Amniotic epithelial cell (primary cell): ENCODE measurements around the gene ING5.

Experiments used
- DNase-seq: peaks from one replicate; pipeline ENCODE4 v3.0.0-alpha.2; 2010; ENCODE audit warnings: low read depth

ING5 gene

GRCh38 chr2:241672243-241673188 lies 29.3 kb upstream of the ING5 start:
- DNase-seq = no peak

GRCh38 chr2:241673189-241673663 lies 28.6 kb upstream of the ING5 start:
- no peak for DNase-seq

- no peak for DNase-seq
Measured at GRCh38 chr2:241673797-241674725, 27.8 kb upstream of the ING5 start.

GRCh38 chr2:241675885-241676284 lies 26.0 kb upstream of the ING5 start:
- DNase-seq = no peak

- no peak for DNase-seq
Measured at GRCh38 chr2:241676665-241677064, 25.2 kb upstream of the ING5 start.

DNA sequence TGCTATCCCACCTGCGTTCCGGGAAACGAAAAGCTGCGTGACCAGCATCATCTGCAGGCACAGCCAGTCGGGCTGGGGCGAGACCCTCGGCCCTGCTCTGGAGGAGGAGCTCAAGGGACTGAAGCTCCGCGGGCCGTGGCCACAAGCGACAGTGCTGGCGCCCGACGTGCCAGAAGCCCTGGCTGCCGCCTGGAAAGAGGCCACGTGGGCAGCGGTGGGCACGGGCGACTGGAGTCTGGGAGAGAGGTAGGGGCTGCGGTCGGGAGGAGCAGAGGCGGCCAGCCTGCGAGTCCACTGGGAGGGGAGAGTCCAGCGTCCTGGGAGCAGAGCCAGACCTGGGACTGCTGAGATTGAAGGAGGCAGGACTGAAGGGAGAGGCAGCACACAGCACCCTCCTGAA lies 24.4 kb upstream of the ING5 start:
- DNase-seq = no peak

GRCh38 chr2:241678307-241678706 lies 23.5 kb upstream of the ING5 start:
- DNase-seq = no peak

- DNase-seq = no peak
Measured at GRCh38 chr2:241678784-241679540, 22.9 kb upstream of the ING5 start.

- DNase-seq = no peak
Measured at GRCh38 chr2:241680044-241680443, 21.8 kb upstream of the ING5 start.

- peak; percentile 98 for DNase-seq
Measured at GRCh38 chr2:241680827-241681599, 20.8 kb upstream of the ING5 start.

DNA sequence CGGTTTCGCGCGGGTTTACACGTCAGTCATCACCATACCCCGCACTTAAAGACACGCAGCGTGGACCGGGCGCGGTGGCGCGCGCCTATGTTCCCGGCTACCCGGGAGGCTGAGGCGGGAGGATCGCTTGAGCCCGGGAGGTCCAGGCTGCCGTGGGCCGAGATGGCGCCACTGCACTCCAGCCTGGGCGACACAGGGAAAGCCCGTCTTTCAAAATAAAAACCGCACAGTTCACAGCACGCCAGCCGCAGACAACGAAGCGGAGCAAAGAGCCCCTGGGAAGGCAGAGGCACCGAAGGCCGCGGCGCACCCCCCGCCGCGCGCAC lies 15.6 kb upstream of the ING5 start:
- DNase-seq = no peak

DNA sequence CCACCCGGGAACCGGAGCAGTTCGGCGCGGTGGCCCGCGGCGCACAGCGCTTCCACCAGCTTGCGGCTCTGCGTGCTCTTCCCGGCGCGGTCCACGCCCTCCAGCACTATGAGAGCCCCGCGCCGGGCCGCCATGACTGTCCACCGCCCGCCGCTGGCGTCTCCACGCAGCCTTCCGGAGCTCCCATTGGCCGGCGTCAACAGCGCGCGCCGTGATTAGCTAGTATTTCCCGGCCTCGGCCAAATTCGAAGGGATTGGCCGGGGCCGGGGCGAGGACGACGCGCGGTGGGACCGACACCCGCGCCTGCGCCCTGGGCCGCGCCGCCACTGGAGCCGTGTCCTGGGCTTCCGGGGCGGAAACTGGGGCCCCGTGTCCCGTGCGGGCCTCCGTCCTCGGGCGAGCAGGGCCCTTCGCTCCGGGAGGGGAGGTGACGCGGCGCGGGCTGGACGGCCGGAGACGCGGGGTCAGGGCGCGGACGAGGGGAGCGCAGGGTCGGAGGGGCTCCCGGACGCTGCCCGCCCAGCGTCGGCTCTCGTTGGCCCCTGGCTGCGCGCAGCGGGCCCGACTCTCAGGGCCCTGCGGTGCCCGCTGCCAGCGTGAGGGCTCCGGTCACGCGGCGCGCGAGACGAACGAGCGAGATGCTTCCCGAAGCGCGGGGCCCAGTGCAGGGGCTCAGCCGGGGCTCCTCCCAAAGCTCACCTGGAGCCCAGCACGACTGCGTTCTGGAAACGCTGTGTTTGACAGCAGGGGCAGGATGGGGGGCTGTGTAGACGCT lies 15.0 kb upstream of the ING5 start, which contains the start of gene DTYMK:
Gene DTYMK (minus strand): TSS at position 166 of the 776 bp plus-strand sequence. CDS start 32 bp downstream, at position 134.
- DNase-seq = peak; percentile 91

DNA sequence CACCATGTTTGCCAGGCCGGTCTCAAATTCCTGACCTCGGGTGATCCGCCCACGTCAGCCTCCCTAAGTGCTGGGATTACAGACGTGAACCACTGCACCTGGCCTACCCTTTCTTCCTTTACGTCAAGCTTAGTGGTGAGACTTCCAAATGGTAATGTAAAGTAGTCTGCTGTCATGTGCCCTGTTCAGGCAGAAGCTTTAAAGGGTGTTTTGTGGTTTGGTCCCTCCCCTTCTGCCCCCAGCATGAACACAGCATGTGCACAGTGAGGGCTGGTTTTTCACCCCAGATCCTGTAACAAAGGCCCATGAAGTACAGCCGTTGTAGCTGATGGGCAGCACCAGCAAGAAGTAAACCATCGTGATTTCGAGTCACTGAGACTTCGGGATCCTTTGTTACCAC lies 12.5 kb upstream of the ING5 start:
- DNase-seq = no peak

GRCh38 chr2:241690202-241690717 lies 11.6 kb upstream of the ING5 start:
- no peak for DNase-seq

GRCh38 chr2:241692448-241692847 lies 9.4 kb upstream of the ING5 start:
- DNase-seq = peak; percentile 91

DNA sequence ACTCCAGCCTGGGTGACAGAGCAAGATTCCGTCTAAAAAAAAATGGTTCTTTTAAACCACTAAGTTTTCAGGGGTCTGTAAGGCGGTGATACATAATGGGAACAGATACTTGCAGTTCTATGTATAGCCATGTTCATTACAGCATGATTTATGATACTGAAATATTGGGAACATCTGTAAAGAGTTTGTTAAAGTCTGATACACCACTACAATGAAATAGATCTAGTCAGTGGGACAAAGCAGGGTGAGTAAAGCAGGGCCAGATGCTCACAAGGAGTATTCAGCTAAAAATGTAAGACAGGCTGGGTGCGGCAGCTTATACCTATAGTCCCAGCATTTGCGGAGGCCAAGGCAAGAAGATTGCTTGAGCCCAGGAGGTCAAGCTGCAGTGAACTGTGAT lies 6.2 kb upstream of the ING5 start:
- no peak for DNase-seq

DNA sequence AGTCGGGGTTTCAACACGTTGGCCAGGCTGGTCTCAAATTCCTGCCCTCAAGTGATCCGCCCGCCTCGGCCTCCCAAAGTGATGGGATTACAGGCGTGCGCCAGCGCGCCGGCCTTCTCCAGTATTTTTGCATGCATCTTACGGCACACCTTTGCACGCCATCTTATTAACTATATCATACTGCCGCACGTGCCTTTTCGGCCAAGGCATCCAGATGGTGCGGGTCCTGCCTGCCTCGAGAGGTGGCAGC lies 765 bp upstream of the ING5 start:
- DNase-seq = peak; percentile 64

DNA sequence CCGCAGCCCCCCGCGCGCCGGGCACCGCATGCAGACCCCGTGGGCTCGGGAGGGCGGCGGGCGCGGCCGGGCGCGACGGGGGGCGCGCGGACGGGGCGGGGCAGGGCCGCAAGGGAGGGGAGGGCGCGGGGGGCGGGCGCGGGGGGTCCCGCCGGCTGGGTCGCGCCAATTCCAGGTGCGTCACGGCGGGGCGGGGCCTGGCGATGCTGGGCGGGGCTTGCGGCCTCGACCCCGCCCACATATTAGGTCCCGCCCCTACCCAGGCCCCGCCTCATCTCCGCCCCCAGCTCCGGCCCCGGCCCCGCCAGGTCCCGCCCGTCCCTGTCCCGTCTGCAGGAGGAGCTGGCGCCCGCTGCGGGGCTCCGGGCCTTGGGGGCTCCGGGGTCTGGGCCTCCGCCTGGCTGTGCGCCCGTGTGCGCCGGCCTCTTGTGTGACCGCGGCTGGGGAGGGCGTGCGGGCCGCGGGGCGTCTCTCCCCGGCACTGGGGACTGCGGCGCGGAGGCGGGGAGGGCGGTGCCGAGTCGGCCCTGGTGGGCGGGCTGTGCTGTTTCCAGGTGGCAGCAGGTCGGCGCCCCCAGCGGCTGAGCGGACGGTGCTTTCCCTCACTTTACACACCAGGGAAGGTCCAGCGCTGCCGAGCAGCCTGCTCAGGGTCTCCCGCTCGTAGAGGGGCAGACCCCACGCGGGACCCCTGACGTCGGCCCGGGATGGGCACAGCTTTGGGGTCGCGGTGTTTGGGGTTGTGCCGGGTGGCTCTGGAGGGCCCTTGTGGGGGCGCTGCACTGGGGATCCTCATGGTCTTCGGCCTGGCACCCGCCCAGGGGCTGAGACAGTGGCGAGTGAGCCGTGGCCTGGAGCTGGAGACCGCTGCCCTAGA lies 554 bp downstream of the ING5 start:
- DNase-seq = peak; percentile 62

DNA sequence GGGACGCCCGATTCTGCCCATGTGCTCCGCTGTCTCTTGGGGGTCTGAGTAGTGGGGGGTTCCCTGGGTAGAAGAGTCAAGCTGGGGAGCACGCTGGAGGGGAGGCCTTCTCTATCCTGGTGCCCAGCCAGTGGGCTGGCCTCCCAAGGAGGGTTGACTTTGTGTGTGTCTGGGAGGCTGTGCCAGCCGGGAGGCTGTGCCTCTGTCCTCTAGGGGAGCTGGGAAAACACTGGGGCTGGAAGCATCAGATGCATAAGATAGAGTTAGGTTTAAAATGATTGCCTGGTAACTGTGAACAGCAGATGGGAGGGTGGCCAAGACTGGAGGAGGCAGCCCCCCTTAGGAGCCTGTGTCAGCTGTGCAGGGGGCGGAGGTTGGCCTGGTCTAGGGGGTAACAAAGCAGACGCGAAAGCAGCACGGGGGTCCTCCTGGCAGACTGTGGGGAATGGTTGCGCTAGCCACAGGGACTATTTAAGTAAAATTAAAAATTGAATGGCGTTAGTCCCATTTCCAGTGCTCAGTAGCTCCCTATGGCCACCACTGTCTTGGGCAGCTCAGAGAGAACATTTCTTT lies 1.3 kb downstream of the ING5 start:
- no peak for DNase-seq
